Measurements from ENCODE around the gene ZNF787. TPM values are rescaled to one million over a fixed set of nuclear protein-coding genes. Genes with fewer than 3 reads are reported as not detected.

Gene ZNF787
- total RNA-seq, 1 donor = 27.5 TPM

GRCh38 chr19:56133858-56134653 lies 13.0 kb upstream of the ZNF787 start:
- H3K27ac ChIP-seq (ENCODE audit: low read depth, low read length) = peak overlapping the region; percentile 7
- no peak for TF ChIP-seq CTCF (IDR thresholded peaks at IDR 0.05; ENCODE audit: extremely low read depth, low read depth, low read length)

GRCh38 chr19:56132316-56132822 lies 11.3 kb upstream of the ZNF787 start:
- DNase-seq (ENCODE audit: insufficient read length, low spot score, missing footprints) = peak; percentile 79
- Histone ChIP-seq H3K79me2 (ENCODE audit: insufficient read depth, low read length) (no peaks in the 10 kb centered on the region), H2AFZ (ENCODE audit: low read length) (peak overlapping the region; percentile 88), H3K4me2 (ENCODE audit: insufficient read depth, low read length) (peak overlapping the region; percentile 73), H4K20me1 (ENCODE audit: insufficient read depth, low read length) (no peaks in the 10 kb centered on the region), H3K4me3 (ENCODE audit: insufficient read depth, low read length) (peak overlapping the region; percentile 47), H3K27me3 (ENCODE audit: insufficient read depth, low read length) (no peaks in the 10 kb centered on the region), H3K27ac (ENCODE audit: low read depth, low read length) (peak overlapping the region; percentile 58), H3K9me3 (ENCODE audit: low read depth, low read length) (no peaks in the 10 kb centered on the region), H3K4me1 (ENCODE audit: insufficient read depth, low read length) (peaks cover 24% of the 10 kb centered on the region), H3K36me3 (ENCODE audit: insufficient read depth, low read length) (no peaks in the 10 kb centered on the region)
- TF ChIP-seq CTCF (IDR thresholded peaks at IDR 0.05; ENCODE audit: extremely low read depth, low read depth, low read length) = no peak

More at GRCh38 chr19:56133858-56134653, 13.0 kb upstream of the ZNF787 start:
- no peaks in the 10 kb centered on the region for H3K36me3 ChIP-seq (ENCODE audit: insufficient read depth, low read length)
- DNase-seq (ENCODE audit: insufficient read length, low spot score, missing footprints) = peak; percentile 55
- no peaks in the 10 kb centered on the region for H4K20me1 ChIP-seq (ENCODE audit: insufficient read depth, low read length)
- no peaks in the 10 kb centered on the region for H3K27me3 ChIP-seq (ENCODE audit: insufficient read depth, low read length)
- no peak overlapping the region for H3K4me3 ChIP-seq (ENCODE audit: insufficient read depth, low read length)
- H3K4me1 ChIP-seq (ENCODE audit: insufficient read depth, low read length) = peaks cover 24% of the 10 kb centered on the region
- H3K4me2 ChIP-seq (ENCODE audit: insufficient read depth, low read length) = no peak overlapping the region
- H3K79me2 ChIP-seq (ENCODE audit: insufficient read depth, low read length) = no peaks in the 10 kb centered on the region
- H3K9me3 ChIP-seq (ENCODE audit: low read depth, low read length) = no peaks in the 10 kb centered on the region
- peak overlapping the region; percentile 42 for H2AFZ ChIP-seq (ENCODE audit: low read length)

- no peak overlapping the region for H3K4me3 ChIP-seq (ENCODE audit: insufficient read depth, low read length)
- H3K4me2 ChIP-seq (ENCODE audit: insufficient read depth, low read length) = peak overlapping the region; percentile 73
- no peaks in the 10 kb centered on the region for H3K79me2 ChIP-seq (ENCODE audit: insufficient read depth, low read length)
- no peaks in the 10 kb centered on the region for H3K27me3 ChIP-seq (ENCODE audit: insufficient read depth, low read length)
- no peak for TF ChIP-seq CTCF (IDR thresholded peaks at IDR 0.05; ENCODE audit: extremely low read depth, low read depth, low read length)
- H2AFZ ChIP-seq (ENCODE audit: low read length) = no peak overlapping the region
- H4K20me1 ChIP-seq (ENCODE audit: insufficient read depth, low read length) = no peaks in the 10 kb centered on the region
- peak overlapping the region; percentile 58 for H3K27ac ChIP-seq (ENCODE audit: low read depth, low read length)
- H3K9me3 ChIP-seq (ENCODE audit: low read depth, low read length) = no peaks in the 10 kb centered on the region
- peaks cover 24% of the 10 kb centered on the region for H3K4me1 ChIP-seq (ENCODE audit: insufficient read depth, low read length)
- no peak for DNase-seq (ENCODE audit: insufficient read length, low spot score, missing footprints)
- H3K36me3 ChIP-seq (ENCODE audit: insufficient read depth, low read length) = no peaks in the 10 kb centered on the region
These were observed 10.6 kb upstream of the ZNF787 start for GRCh38 chr19:56131651-56132050.

GRCh38 chr19:56130006-56130405 lies 8.9 kb upstream of the ZNF787 start:
- H3K79me2 ChIP-seq (ENCODE audit: insufficient read depth, low read length) = no peaks in the 10 kb centered on the region
- no peak overlapping the region for H3K4me2 ChIP-seq (ENCODE audit: insufficient read depth, low read length)
- peaks cover 24% of the 10 kb centered on the region for H3K4me1 ChIP-seq (ENCODE audit: insufficient read depth, low read length)
- H3K36me3 ChIP-seq (ENCODE audit: insufficient read depth, low read length) = no peaks in the 10 kb centered on the region
- H3K27ac ChIP-seq (ENCODE audit: low read depth, low read length) = no peak overlapping the region
- H4K20me1 ChIP-seq (ENCODE audit: insufficient read depth, low read length) = no peaks in the 10 kb centered on the region
- H3K9me3 ChIP-seq (ENCODE audit: low read depth, low read length) = no peaks in the 10 kb centered on the region
- H3K4me3 ChIP-seq (ENCODE audit: insufficient read depth, low read length) = no peak overlapping the region
- DNase-seq (ENCODE audit: insufficient read length, low spot score, missing footprints) = peak; percentile 39
- H2AFZ ChIP-seq (ENCODE audit: low read length) = no peak overlapping the region
- no peaks in the 10 kb centered on the region for H3K27me3 ChIP-seq (ENCODE audit: insufficient read depth, low read length)
- no peak for TF ChIP-seq CTCF (IDR thresholded peaks at IDR 0.05; ENCODE audit: extremely low read depth, low read depth, low read length)

Measured in osteoblast (primary cell).